ENCODE data around the gene SKAP2. TPM values are rescaled to one million over a fixed set of nuclear protein-coding genes. Genes with fewer than 3 reads are reported as not detected.

Gene SKAP2
- total RNA-seq, 4 donors from 2014 or later: 54.3 to 83.1 (median 76.1) TPM

GRCh38 chr7:26657686-26658388 lies 206.6 kb downstream of the SKAP2 start:
- WGBS, 2 donors (ENCODE audit: low coverage in 1 of 2): 82 to 89% methylated on average over 7 to 14 of the region's 15 CpGs

GRCh38 chr7:26657206-26657641 lies 207.2 kb downstream of the SKAP2 start:
- Histone ChIP-seq H3K4me1 (peaks cover 0 to 9% (median 0%) of the 10 kb centered on the region in 3 donors), H3K9me3 (no peaks in the 10 kb centered on the region), H3K36me3 (no peaks in the 10 kb centered on the region), H3K27ac (no peak overlapping the region), H3K27me3 (no peaks in the 10 kb centered on the region), H3K4me3 (no peak overlapping the region)
- ATAC-seq: no peak
- WGBS, 2 donors (ENCODE audit: low coverage in 1 of 2): 77 to 94% methylated on average over 2 of the region's 2 CpGs
- TF ChIP-seq CTCF (IDR thresholded peaks at IDR 0.05): no peak
- no peak for TF ChIP-seq EP300 (IDR thresholded peaks at IDR 0.05)
- no peak for TF ChIP-seq POLR2A (IDR thresholded peaks at IDR 0.05)
- no peak for TF ChIP-seq POLR2AphosphoS5 (IDR thresholded peaks at IDR 0.05)

More at GRCh38 chr7:26657686-26658388, 206.6 kb downstream of the SKAP2 start:
- H3K4me1 ChIP-seq: peaks cover 0 to 9% (median 0%) of the 10 kb centered on the region in 3 donors
- H3K27me3 ChIP-seq: no peaks in the 10 kb centered on the region
- TF ChIP-seq POLR2A (IDR thresholded peaks at IDR 0.05): no peak
- no peak for TF ChIP-seq CTCF (IDR thresholded peaks at IDR 0.05)
- TF ChIP-seq POLR2AphosphoS5 (IDR thresholded peaks at IDR 0.05): no peak
- ATAC-seq: no peak
- H3K9me3 ChIP-seq: no peaks in the 10 kb centered on the region
- H3K36me3 ChIP-seq: no peaks in the 10 kb centered on the region
- no peak overlapping the region for H3K4me3 ChIP-seq
- H3K27ac ChIP-seq: no peak overlapping the region

- H3K4me1 ChIP-seq: peaks cover 0 to 9% (median 0%) of the 10 kb centered on the region in 3 donors
- H3K36me3 ChIP-seq: no peaks in the 10 kb centered on the region
- WGBS, 2 donors (ENCODE audit: low coverage in 1 of 2): 70% methylated on average over 4 of the region's 4 CpGs
- no peaks in the 10 kb centered on the region for H3K9me3 ChIP-seq
- H3K27ac ChIP-seq: no peak overlapping the region
- TF ChIP-seq POLR2A (IDR thresholded peaks at IDR 0.05) (no peak), CTCF (IDR thresholded peaks at IDR 0.05) (no peak), EP300 (IDR thresholded peaks at IDR 0.05) (no peak), POLR2AphosphoS5 (IDR thresholded peaks at IDR 0.05) (no peak)
- H3K4me3 ChIP-seq: no peak overlapping the region
- no peaks in the 10 kb centered on the region for H3K27me3 ChIP-seq
- no peak for ATAC-seq
These were observed 207.7 kb downstream of the SKAP2 start for GRCh38 chr7:26656735-26657134.

GRCh38 chr7:26655781-26656180 lies 208.6 kb downstream of the SKAP2 start:
- no peak for TF ChIP-seq CTCF (IDR thresholded peaks at IDR 0.05)
- TF ChIP-seq POLR2AphosphoS5 (IDR thresholded peaks at IDR 0.05): no peak
- no peak for TF ChIP-seq POLR2A (IDR thresholded peaks at IDR 0.05)
- no peak for TF ChIP-seq EP300 (IDR thresholded peaks at IDR 0.05)
- H3K27me3 ChIP-seq: no peaks in the 10 kb centered on the region
- H3K4me3 ChIP-seq: no peak overlapping the region
- no peaks in the 10 kb centered on the region for H3K9me3 ChIP-seq
- no peak for ATAC-seq
- H3K27ac ChIP-seq: no peak overlapping the region
- 58 to 75% methylated on average over 1 to 2 of the region's 2 CpGs for WGBS, 2 donors (ENCODE audit: low coverage in 1 of 2)
- peaks cover 0 to 9% (median 0%) of the 10 kb centered on the region in 3 donors for H3K4me1 ChIP-seq
- no peaks in the 10 kb centered on the region for H3K36me3 ChIP-seq
